Measurements from ENCODE around the gene HDAC11.

- no peak for TF ChIP-seq MAFK (IDR thresholded peaks at IDR 0.05; ENCODE audit: low read length)
- TF ChIP-seq ZBED1 (IDR thresholded peaks at IDR 0.05), result no peak
- TF ChIP-seq TAF1 (IDR thresholded peaks at IDR 0.05; ENCODE audit: control insufficient read depth, extremely low read depth, insufficient read depth, low read length, severe bottlenecking), result no peak
- TF ChIP-seq SP1 (CRISPR knock-in tag; IDR thresholded peaks at IDR 0.05), result no peak
- TF ChIP-seq SNAPC5 (CRISPR knock-in tag; IDR thresholded peaks at IDR 0.05), result no peak
- TF ChIP-seq, protein P1, sequence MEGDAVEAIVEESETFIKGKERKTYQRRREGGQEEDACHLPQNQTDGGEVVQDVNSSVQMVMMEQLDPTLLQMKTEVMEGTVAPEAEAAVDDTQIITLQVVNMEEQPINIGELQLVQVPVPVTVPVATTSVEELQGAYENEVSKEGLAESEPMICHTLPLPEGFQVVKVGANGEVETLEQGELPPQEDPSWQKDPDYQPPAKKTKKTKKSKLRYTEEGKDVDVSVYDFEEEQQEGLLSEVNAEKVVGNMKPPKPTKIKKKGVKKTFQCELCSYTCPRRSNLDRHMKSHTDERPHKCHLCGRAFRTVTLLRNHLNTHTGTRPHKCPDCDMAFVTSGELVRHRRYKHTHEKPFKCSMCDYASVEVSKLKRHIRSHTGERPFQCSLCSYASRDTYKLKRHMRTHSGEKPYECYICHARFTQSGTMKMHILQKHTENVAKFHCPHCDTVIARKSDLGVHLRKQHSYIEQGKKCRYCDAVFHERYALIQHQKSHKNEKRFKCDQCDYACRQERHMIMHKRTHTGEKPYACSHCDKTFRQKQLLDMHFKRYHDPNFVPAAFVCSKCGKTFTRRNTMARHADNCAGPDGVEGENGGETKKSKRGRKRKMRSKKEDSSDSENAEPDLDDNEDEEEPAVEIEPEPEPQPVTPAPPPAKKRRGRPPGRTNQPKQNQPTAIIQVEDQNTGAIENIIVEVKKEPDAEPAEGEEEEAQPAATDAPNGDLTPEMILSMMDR (IDR thresholded peaks at IDR 0.05 in 2 of 3, conservative IDR thresholded peaks at IDR 0.05 in 1 of 3; ENCODE audit: insufficient read depth in 2 of 3, low read depth in 1 of 3, low read length in 3 of 3), result no peak
- TF ChIP-seq ZNF707 (CRISPR knock-in tag; conservative IDR thresholded peaks at IDR 0.05), result no peak
- TF ChIP-seq MNT (conservative IDR thresholded peaks at IDR 0.05), result no peak
- TF ChIP-seq FOXJ2 (tag; IDR thresholded peaks at IDR 0.05), result no peak
- TF ChIP-seq, protein P2, sequence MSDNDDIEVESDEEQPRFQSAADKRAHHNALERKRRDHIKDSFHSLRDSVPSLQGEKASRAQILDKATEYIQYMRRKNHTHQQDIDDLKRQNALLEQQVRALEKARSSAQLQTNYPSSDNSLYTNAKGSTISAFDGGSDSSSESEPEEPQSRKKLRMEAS (CRISPR knock-in tag; IDR thresholded peaks at IDR 0.05), result no peak
- TF ChIP-seq ZNF121 (CRISPR knock-in tag; conservative IDR thresholded peaks at IDR 0.05), result no peak
- TF ChIP-seq ZNF184 (CRISPR knock-in tag; IDR thresholded peaks at IDR 0.05), result no peak
- no peak for TF ChIP-seq EZH2 (IDR thresholded peaks at IDR 0.05; ENCODE audit: borderline replicate concordance, low read depth, low read length)
- no peak for TF ChIP-seq ZNF24 (IDR thresholded peaks at IDR 0.05)
Measured at GRCh38 chr3:13504161-13504831, 24.2 kb downstream of the HDAC11 start.

All from K562 (cell line).